H1 (cell line): ENCODE results near the gene MAML3. TPM values are rescaled to one million over a fixed set of nuclear protein-coding genes. Genes with fewer than 3 reads are reported as not detected.

ENCODE experiments used
- CTCF ChIA-PET: fragments of 300-600 bp; sonication (Branson Sonifier 250); formaldehyde crosslinking; loops from one replicate; lab custom pipeline; 2021; ENCODE audit not compliant: partially characterized antibody; lab: Charles Lee
- POLR2A ChIA-PET: fragments of 300-600 bp; sonication (Branson Sonifier 250); formaldehyde crosslinking; loops from one replicate; lab custom pipeline; 2021; ENCODE audit warnings: inconsistent platforms; ENCODE audit not compliant: partially characterized antibody; lab: Charles Lee
- DNase-seq, 2 experiments: peaks; one replicate each; pipeline versions ENCODE4 v3.0.0 to v3.0.0-alpha.2; 2010 to 2022; ENCODE audit warnings: low spot score in 2 of 2, low read depth in 1 of 2, mixed read lengths in 1 of 2
- FAIRE-seq: peaks from 2 replicates; lab custom pipeline; 2011; peaks lifted over from hg19 to GRCh38; lab: Jason Lieb, UNC
- H2AFZ ChIP-seq: 2 replicates; pipeline ENCODE4 v1.8.1; 2012; ENCODE audit warnings: low read length, inconsistent platforms
- H2AK5ac ChIP-seq: 2 replicates; pipeline ENCODE4 v1.6.1; 2013; ENCODE audit warnings: low read depth, low read length
- H2BK120ac ChIP-seq: replicated peaks from 2 replicates; pipeline ENCODE3; 2013; ENCODE audit warnings: low read depth, low read length, inconsistent platforms
- H2BK12ac ChIP-seq: 2 replicates; pipeline ENCODE4 v1.6.1; 2013; ENCODE audit warnings: low read depth, low read length
- H2BK15ac ChIP-seq: 2 replicates; pipeline ENCODE4 v1.6.1; 2013; ENCODE audit warnings: low read length
- H2BK20ac ChIP-seq: 2 replicates; pipeline ENCODE4 v1.6.1; 2013; ENCODE audit warnings: low read length
- H2BK5ac ChIP-seq: 2 replicates; pipeline ENCODE4 v1.6.1; 2013; ENCODE audit warnings: low read depth, low read length
- H3K14ac ChIP-seq: 2 replicates; pipeline ENCODE4 v1.6.1; 2013; ENCODE audit warnings: inconsistent platforms; ENCODE audit not compliant: insufficient read length
- H3K18ac ChIP-seq: 2 replicates; pipeline ENCODE4 v1.6.1; 2013; ENCODE audit warnings: low read length; ENCODE audit errors: extremely low read depth
- H3K23ac ChIP-seq: 2 replicates; pipeline ENCODE4 v1.6.1; 2013; ENCODE audit warnings: inconsistent platforms; ENCODE audit not compliant: insufficient read length
- H3K23me2 ChIP-seq: 2 replicates; pipeline ENCODE4 v1.6.1; 2013; ENCODE audit warnings: low read depth, low read length
- H3K27ac ChIP-seq: 2 replicates; pipeline ENCODE4 v1.6.1; 2011; ENCODE audit warnings: low read depth, low read length, inconsistent platforms
- H3K27me3 ChIP-seq, 4 experiments: replicated peaks in 1 of 4; 1 replicate in 1 of 4; 2 replicates in 3 of 4; pipeline versions ENCODE4 v1.6.1 to v1.8.1; 2011 to 2013; ENCODE audit warnings: low read length in 3 of 4, mild to moderate bottlenecking in 3 of 4, inconsistent platforms in 2 of 4, mixed read lengths in 2 of 4, moderate library complexity in 1 of 4; ENCODE audit not compliant: control insufficient read depth in 3 of 4, insufficient read depth in 3 of 4; ENCODE audit errors: extremely low read depth in 1 of 4
- H3K36me3 ChIP-seq, 4 experiments: 2 replicates each; pipeline versions ENCODE4 v1.6.1 to v1.8.1; 2011 to 2013; ENCODE audit warnings: mild to moderate bottlenecking in 4 of 4, low read length in 3 of 4, moderate library complexity in 2 of 4, control low read depth in 1 of 4, inconsistent platforms in 1 of 4; ENCODE audit not compliant: insufficient read depth in 4 of 4, control insufficient read depth in 2 of 4
- H3K4ac ChIP-seq: replicated peaks from 2 replicates; pipeline ENCODE3; 2013; ENCODE audit warnings: low read length, low read depth, mixed read lengths, inconsistent platforms; ENCODE audit not compliant: insufficient read length
- H3K4me1 ChIP-seq, 4 experiments: replicated peaks in 1 of 4; 1 replicate in 1 of 4; 2 replicates in 3 of 4; pipeline versions ENCODE4 v1.6.1 to v1.8.1; 2011 to 2013; ENCODE audit warnings: low read length in 3 of 4, inconsistent platforms in 2 of 4, mixed read lengths in 1 of 4; ENCODE audit not compliant: insufficient read depth in 4 of 4, control insufficient read depth in 3 of 4
- H3K4me2 ChIP-seq, 2 experiments: 2 replicates each; pipeline versions ENCODE4 v1.6.1 to v1.8.1; 2011 to 2013; ENCODE audit warnings: low read depth in 2 of 2, low read length in 2 of 2, control low read depth in 1 of 2, inconsistent platforms in 1 of 2, mild to moderate bottlenecking in 1 of 2; ENCODE audit not compliant: insufficient read depth in 1 of 2
- H3K4me3 ChIP-seq, 4 experiments: fragments of 200-600, 300-600 bp in 1 of 4; sonication (generic), shearing (Covaris generic), sonication (Bioruptor Twin) in 1 of 4; 2 replicates each; pipeline versions ENCODE4 v1.5.1 to v1.8.1; 2011 to 2016; ENCODE audit warnings: low read length in 4 of 4, low read depth in 3 of 4, control low read depth in 2 of 4, inconsistent platforms in 2 of 4, mild to moderate bottlenecking in 2 of 4, mixed read lengths in 1 of 4, moderate library complexity in 1 of 4; ENCODE audit not compliant: insufficient read depth in 2 of 4; ENCODE audit errors: extremely low read depth in 1 of 4
- H3K56ac ChIP-seq: replicated peaks from 2 replicates; pipeline ENCODE3; 2013; ENCODE audit warnings: low read depth, mild to moderate bottlenecking, mixed read lengths, low read length, inconsistent platforms; ENCODE audit not compliant: insufficient read length
- H3K79me1 ChIP-seq: 2 replicates; pipeline ENCODE4 v1.6.1; 2013; ENCODE audit warnings: low read depth, low read length, control low read depth
- H3K79me2 ChIP-seq, 2 experiments: 2 replicates each; pipeline versions ENCODE4 v1.6.1 to v1.8.1; 2012 to 2013; ENCODE audit warnings: low read length in 2 of 2, mild to moderate bottlenecking in 2 of 2, inconsistent platforms in 1 of 2; ENCODE audit not compliant: insufficient read depth in 2 of 2, control insufficient read depth in 1 of 2
- H3K9ac ChIP-seq, 4 experiments: replicated peaks in 1 of 4; 1 replicate in 1 of 4; 2 replicates in 3 of 4; pipeline versions ENCODE4 v1.6.1 to v1.8.1; 2011 to 2013; ENCODE audit warnings: low read depth in 3 of 4, low read length in 3 of 4, control low read depth in 2 of 4, mild to moderate bottlenecking in 2 of 4, moderate library complexity in 2 of 4, inconsistent platforms in 1 of 4; ENCODE audit errors: extremely low read depth in 1 of 4
- H3K9me3 ChIP-seq, 2 experiments: 2 replicates each; pipeline versions ENCODE4 v1.6.1 to v1.8.1; 2012 to 2013; ENCODE audit warnings: mild to moderate bottlenecking in 2 of 2, moderate library complexity in 2 of 2, control low read depth in 1 of 2, inconsistent platforms in 1 of 2, low read depth in 1 of 2, low read length in 1 of 2, mixed read lengths in 1 of 2; ENCODE audit not compliant: insufficient read depth in 2 of 2
- H4K20me1 ChIP-seq, 2 experiments: replicated peaks in 1 of 2; 2 replicates each; pipeline versions ENCODE3 to v1.8.1; 2011 to 2013; ENCODE audit warnings: inconsistent platforms in 2 of 2, low read length in 2 of 2, mild to moderate bottlenecking in 1 of 2; ENCODE audit not compliant: insufficient read depth in 2 of 2, control insufficient read depth in 1 of 2
- H4K5ac ChIP-seq: 2 replicates; pipeline ENCODE4 v1.6.1; 2013; ENCODE audit warnings: low read length, low read depth, mixed read lengths, inconsistent platforms; ENCODE audit not compliant: insufficient read length
- H4K8ac ChIP-seq: 2 replicates; pipeline ENCODE4 v1.8.0; 2013; ENCODE audit warnings: mild to moderate bottlenecking, moderate library complexity, low read length, inconsistent platforms; ENCODE audit not compliant: insufficient read depth; ENCODE audit errors: extremely low read depth
- H4K91ac ChIP-seq: replicated peaks from 2 replicates; pipeline ENCODE3; 2013; ENCODE audit warnings: low read length, mixed read lengths, inconsistent platforms; ENCODE audit not compliant: insufficient read length
- KDM4A ChIP-seq: IDR thresholded peaks from one replicate; pipeline ENCODE4 v1.7.1; 2012; ENCODE audit warnings: low read depth, mild to moderate bottlenecking, moderate library complexity, low read length, inconsistent platforms; ENCODE audit not compliant: severe bottlenecking
- RBBP5 ChIP-seq: IDR thresholded peaks from 2 replicates; pipeline ENCODE4 v1.7.1; 2012; ENCODE audit warnings: low read depth, mild to moderate bottlenecking, inconsistent platforms, low read length, moderate library complexity, borderline replicate concordance
- SP4 ChIP-seq: IDR thresholded peaks from 2 replicates; pipeline ENCODE4 v1.6.1; 2012; ENCODE audit warnings: low read length, inconsistent platforms
- WGBS, 2 experiments: shearing (Covaris generic) in 1 of 2; methylation state at CpG; one replicate each; pipeline versions ENCODE4 v1.1.6 to v1.1.7; 2013 to 2015; ENCODE audit warnings: low lambda C conversion rate in 2 of 2, mixed read lengths in 2 of 2, inconsistent platforms in 1 of 2, low coverage in 1 of 2, missing lambda C conversion rate in 1 of 2; ENCODE audit not compliant: insufficient replicate concordance in 2 of 2, insufficient coverage in 1 of 2, insufficient read length in 1 of 2; ENCODE audit errors: extremely low coverage in 1 of 2, missing lambda C conversion rate in 1 of 2; 5-methylcytosine and 5-hydroxymethylcytosine counted together
- polyA plus RNA-seq, 7 experiments: library from polyadenylated mRNA; depleted of rRNA in 3 of 7; stranded (reverse) in 5 of 7; unstranded in 2 of 7; fragments of >200 nt in 5 of 7; fragments of 200-250 nt in 2 of 7; gene quantifications; 1 replicate in 5 of 7; 2 replicates in 1 of 7; 4 replicates in 1 of 7; pipeline versions ENCODE4 v1.2.1 to v1.2.3, GENCODE V29; 2011 to 2013; ENCODE audit warnings: missing spikeins in 2 of 7, mixed read lengths in 2 of 7
- total RNA-seq: library from RNA; stranded (reverse); fragmentation: NEBNext Ultra II Directional; extraction: Animal tissue kit (Norgen Biotek cat#: 25700); gene quantifications from 2 replicates; pipeline ENCODE4 v1.2.1, GENCODE V29; 2021

Gene MAML3
- total and polyA plus RNA-seq, 2 of the 8 experiments (the other 6 are each of a cell fraction or from before 2014, with no cell fraction given) = 2.1 to 5.7 TPM

DNA sequence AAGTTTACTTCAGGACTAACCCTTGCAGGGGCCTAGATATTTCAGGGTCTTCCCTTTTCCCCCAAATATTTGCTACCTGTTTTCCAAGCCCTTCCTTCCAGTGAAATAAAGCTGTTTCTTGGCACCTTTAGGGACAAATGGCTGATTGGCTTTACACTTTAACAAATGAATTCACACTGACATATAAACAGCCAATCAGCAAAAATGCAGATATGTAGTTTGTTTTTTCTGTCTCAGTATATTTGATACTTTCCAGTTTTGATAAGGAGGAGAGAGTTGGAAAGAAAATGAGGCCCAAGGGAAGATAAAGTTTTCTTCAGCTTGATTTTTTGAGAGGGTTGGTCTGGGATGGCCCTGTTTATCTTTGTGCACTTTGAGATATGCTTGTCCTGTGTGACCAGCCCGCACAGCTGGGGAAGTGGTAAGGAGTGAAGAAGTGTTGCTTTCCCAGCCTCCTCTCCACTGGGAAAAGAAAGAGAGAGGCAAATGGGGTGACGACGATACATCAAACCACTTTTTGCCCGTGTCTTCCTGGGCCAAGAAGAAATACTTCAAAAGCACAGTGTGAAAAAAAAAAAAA, 420.9 kb downstream of the MAML3 start:
- Histone ChIP-seq H3K9me3 (no peaks in the 10 kb centered on the region), H2BK15ac (no peak overlapping the region), H3K23ac (no peak overlapping the region), H4K8ac (no peak overlapping the region), H3K4me1 (peaks cover 3 to 9% (median 6%) of the 10 kb centered on the region in 4 experiments; a peak in 4 of 7 replicates), H3K79me2 (no peaks in the 10 kb centered on the region), H3K27ac (no peak overlapping the region), H3K36me3 (no peaks in the 10 kb centered on the region), H3K79me1 (no peaks in the 10 kb centered on the region), H3K9ac (no peak overlapping the region), H4K5ac (no peak overlapping the region), H2AFZ (no peak overlapping the region), H3K23me2 (peaks cover 10% of the 10 kb centered on the region), H3K56ac (no peak overlapping the region), H3K18ac (no peak overlapping the region), H3K4me3 (no peak overlapping the region), H4K91ac (no peak overlapping the region), H4K20me1 (no peaks in the 10 kb centered on the region), H3K14ac (no peak overlapping the region), H3K4me2 (no peak overlapping the region), H2BK20ac (no peak overlapping the region), H2BK12ac (no peak overlapping the region), H2AK5ac (no peak overlapping the region), H2BK5ac (no peak overlapping the region), H2BK120ac (no peak overlapping the region), H3K27me3 (peaks cover 7 to 22% (median 19%) of the 10 kb centered on the region in 4 experiments), H3K4ac (no peak overlapping the region)
- ChIA-PET POLR2A (interaction anchor here (1.2 kb wide), 1 partner anchor 54 kb away, joined by 3 read pairs; no protein-coding TSS in a partner anchor), CTCF (interaction anchor here (0.7 to 2.4 kb wide), 16 partner anchors 8 to 539 kb away, joined by 3 to 9 read pairs (median 3); no protein-coding TSS in a partner anchor)
- TF ChIP-seq SP4 (no peak), KDM4A (no peak), RBBP5 (no peak)
- no peak for FAIRE-seq
- DNase-seq = no peak
- WGBS, 2 experiments = 92% methylated on average over 2 of the region's 4 CpGs; no CpG with 5 or more reads in 1 of the 2 experiments
